ENCODE results near the gene NUP43.
A peak's percentile ranks its signal among the peaks of the same experiment; 100 is the strongest.
"Not testable (repeated sequence)": the region's sequence is repeated elsewhere in the genome, so short reads cannot be mapped to it uniquely, and the experiment has no call there.

The NUP43 gene

GRCh38 chr6:149749082-149749593 is 2.8 kb upstream of the NUP43 start:
- not testable (repeated sequence) for DNase-seq (ENCODE audit: low spot score)

GRCh38 chr6:149745252-149745651 is 1.1 kb downstream of the NUP43 start:
- not testable (repeated sequence) for DNase-seq (ENCODE audit: low spot score)

GRCh38 chr6:149734915-149735314 is 11.4 kb downstream of the NUP43 start:
- no peak for DNase-seq (ENCODE audit: low spot score)

GRCh38 chr6:149733089-149733720 is 13.1 kb downstream of the NUP43 start:
- DNase-seq (ENCODE audit: low spot score): no peak

- DNase-seq (ENCODE audit: low spot score): no peak
These were observed 16.5 kb downstream of the NUP43 start for GRCh38 chr6:149729824-149730223.

GRCh38 chr6:149728499-149729234 is 17.7 kb downstream of the NUP43 start:
- DNase-seq (ENCODE audit: low spot score): no peak

- no peak for DNase-seq (ENCODE audit: low spot score)
These were observed 18.4 kb downstream of the NUP43 start for GRCh38 chr6:149727793-149728498.

- no peak for DNase-seq (ENCODE audit: low spot score)
These were observed 20.5 kb downstream of the NUP43 start for GRCh38 chr6:149725785-149726184.

- peak; percentile 81 for DNase-seq (ENCODE audit: low spot score)
These were observed 22.4 kb downstream of the NUP43 start for GRCh38 chr6:149723771-149724417.

- no peak for DNase-seq (ENCODE audit: low spot score)
These were observed 23.1 kb downstream of the NUP43 start for GRCh38 chr6:149723262-149723661.

- no peak for DNase-seq (ENCODE audit: low spot score)
These were observed 26.8 kb downstream of the NUP43 start for GRCh38 chr6:149719531-149719930.

GRCh38 chr6:149717588-149718458 is 28.5 kb downstream of the NUP43 start, which contains the start of gene LATS1:
Gene LATS1, minus strand, starts transcription at chr6:149718101. Its CDS starts 15,975 bp downstream, at chr6:149702126.
- DNase-seq (ENCODE audit: low spot score): peak; percentile 67

GRCh38 chr6:149717255-149717587 is 29.1 kb downstream of the NUP43 start:
- DNase-seq (ENCODE audit: low spot score): no peak

GRCh38 chr6:149716181-149716963 is 30.0 kb downstream of the NUP43 start:
- DNase-seq (ENCODE audit: low spot score): peak; percentile 62

GRCh38 chr6:149714442-149714841 is 31.9 kb downstream of the NUP43 start:
- no peak for DNase-seq (ENCODE audit: low spot score)

GRCh38 chr6:149711711-149712110 is 34.6 kb downstream of the NUP43 start:
- DNase-seq (ENCODE audit: low spot score): no peak

GRCh38 chr6:149701714-149702113 is 44.6 kb downstream of the NUP43 start:
- no peak for DNase-seq (ENCODE audit: low spot score)

- no peak for DNase-seq (ENCODE audit: low spot score)
These were observed 47.2 kb downstream of the NUP43 start for GRCh38 chr6:149699150-149699549.

- DNase-seq (ENCODE audit: low spot score): no peak
These were observed 48.2 kb downstream of the NUP43 start for GRCh38 chr6:149698175-149698574.

GRCh38 chr6:149696901-149697300 is 49.4 kb downstream of the NUP43 start:
- DNase-seq (ENCODE audit: low spot score): no peak

GRCh38 chr6:149694921-149695320 is 51.4 kb downstream of the NUP43 start:
- DNase-seq (ENCODE audit: low spot score): no peak

Measured in COLO829 (cell line).